ENCODE results near the gene RAD51AP2.

The RAD51AP2 gene

GRCh38 chr2:17470855-17471641 lies 47.2 kb downstream of the RAD51AP2 start:
- no peak for TF ChIP-seq YY1 (IDR thresholded peaks at IDR 0.05; ENCODE audit: insufficient read depth, insufficient read length)
- TF ChIP-seq ZNF274 (IDR thresholded peaks at IDR 0.05; ENCODE audit: low read depth, low read length) = no peak
- no peak for TF ChIP-seq SUZ12 (IDR thresholded peaks at IDR 0.05; ENCODE audit: extremely low read depth, insufficient read depth, insufficient read length)
- Histone ChIP-seq H3K4me1 (ENCODE audit: insufficient read depth, insufficient read length) (no peaks in the 10 kb centered on the region), H3K4me3 (ENCODE audit: insufficient read length, low read depth) (no peak overlapping the region), H3K9me3 (ENCODE audit: insufficient read depth, low read length) (peaks cover 9% of the 10 kb centered on the region), H3K36me3 (ENCODE audit: insufficient read depth, insufficient read length, low read length) (no peaks in the 10 kb centered on the region), H3K27me3 (ENCODE audit: insufficient read depth, insufficient read length) (no peaks in the 10 kb centered on the region), H3K9ac (ENCODE audit: insufficient read length, low read depth) (no peak overlapping the region)
- DNase-seq (ENCODE audit: low read depth, low spot score) = peak; percentile 63

GRCh38 chr2:17461087-17461475 lies 57.2 kb downstream of the RAD51AP2 start:
- no peak for DNase-seq (ENCODE audit: low read depth, low spot score)
- H3K9me3 ChIP-seq (ENCODE audit: insufficient read depth, low read length) = no peaks in the 10 kb centered on the region
- TF ChIP-seq SUZ12 (IDR thresholded peaks at IDR 0.05; ENCODE audit: extremely low read depth, insufficient read depth, insufficient read length) = no peak
- no peak for TF ChIP-seq YY1 (IDR thresholded peaks at IDR 0.05; ENCODE audit: insufficient read depth, insufficient read length)
- TF ChIP-seq ZNF274 (IDR thresholded peaks at IDR 0.05; ENCODE audit: low read depth, low read length) = no peak
- no peak overlapping the region for H3K9ac ChIP-seq (ENCODE audit: insufficient read length, low read depth)
- no peaks in the 10 kb centered on the region for H3K36me3 ChIP-seq (ENCODE audit: insufficient read depth, insufficient read length, low read length)
- no peak overlapping the region for H3K4me3 ChIP-seq (ENCODE audit: insufficient read length, low read depth)
- H3K4me1 ChIP-seq (ENCODE audit: insufficient read depth, insufficient read length) = no peaks in the 10 kb centered on the region
- no peaks in the 10 kb centered on the region for H3K27me3 ChIP-seq (ENCODE audit: insufficient read depth, insufficient read length)
